Type B pancreatic cell (in vitro differentiated cells): Measurements from ENCODE around the gene ACSF3. TPM values are rescaled to one million over a fixed set of nuclear protein-coding genes. Genes with fewer than 3 reads are reported as not detected.
"Not testable (repeated sequence)": the region's sequence is repeated elsewhere in the genome, so short reads cannot be mapped to it uniquely, and the experiment has no call there.

ENCODE experiments used
- DNase-seq: peaks from one replicate; pipeline ENCODE4 v3.0.0; 2021; ENCODE audit warnings: mixed read lengths; ENCODE audit not compliant: unreplicated experiment; ENCODE audit errors: extremely low spot score
- H3K27ac Mint-ChIP-seq: 2 replicates; pipeline ENCODE4 v1.8.0; 2021; ENCODE audit warnings: mild to moderate bottlenecking, mixed read lengths
- H3K27me3 Mint-ChIP-seq: 2 replicates; pipeline ENCODE4 v1.8.0; 2021; ENCODE audit warnings: mixed read lengths
- H3K36me3 Mint-ChIP-seq: 2 replicates; pipeline ENCODE4 v1.8.0; 2021; ENCODE audit warnings: mixed read lengths
- H3K4me1 Mint-ChIP-seq: one replicate; pipeline ENCODE4 v1.8.0; 2021; ENCODE audit warnings: mixed read lengths; ENCODE audit not compliant: unreplicated experiment
- H3K4me3 Mint-ChIP-seq: 2 replicates; pipeline ENCODE4 v1.8.0; 2021; ENCODE audit warnings: mild to moderate bottlenecking, mixed read lengths
- H3K9me3 Mint-ChIP-seq: 2 replicates; pipeline ENCODE4 v1.8.0; 2021; ENCODE audit warnings: mixed read lengths
- CTCF ChIP-seq: fragments of 200-600 bp; sonication (generic); conservative IDR thresholded peaks from 2 replicates; pipeline ENCODE4 v1.5.0; 2021; ENCODE audit warnings: antibody characterized with exemption, mild to moderate bottlenecking
- total RNA-seq: library from RNA; stranded (reverse); gene quantifications from 2 replicates; pipeline ENCODE4 v1.2.1, GENCODE V29; 2021; ENCODE audit warnings: low replicate concordance

ACSF3 gene
- total RNA-seq, 1 donor from 2014 or later, result 29.0 TPM

GRCh38 chr16:89191033-89191900, 97.6 kb downstream of the ACSF3 start:
- no peaks in the 10 kb centered on the region for H3K9me3 Mint-ChIP-seq
- TF ChIP-seq CTCF, result no peak
- H3K4me1 Mint-ChIP-seq, result no peaks in the 10 kb centered on the region
- H3K27me3 Mint-ChIP-seq, result peaks cover 17% of the 10 kb centered on the region
- no peaks in the 10 kb centered on the region for H3K36me3 Mint-ChIP-seq
- peak overlapping the region; percentile 57 for H3K4me3 Mint-ChIP-seq
- DNase-seq, result no peak
- no peak overlapping the region for H3K27ac Mint-ChIP-seq

GRCh38 chr16:89191901-89192185, 98.2 kb downstream of the ACSF3 start:
- DNase-seq, result no peak
- Mint-ChIP-seq H3K27ac (no peak overlapping the region), H3K27me3 (peaks cover 17% of the 10 kb centered on the region), H3K4me1 (no peaks in the 10 kb centered on the region), H3K9me3 (no peaks in the 10 kb centered on the region), H3K4me3 (no peak overlapping the region), H3K36me3 (no peaks in the 10 kb centered on the region)
- TF ChIP-seq CTCF, result no peak

GRCh38 chr16:89192186-89192955, 98.7 kb downstream of the ACSF3 start:
- not testable (repeated sequence) for H3K36me3 Mint-ChIP-seq, H3K4me1 Mint-ChIP-seq, H3K27ac Mint-ChIP-seq, DNase-seq, H3K9me3 Mint-ChIP-seq, H3K4me3 Mint-ChIP-seq
- peaks cover 15% of the 10 kb centered on the region for H3K27me3 Mint-ChIP-seq

- H3K27ac Mint-ChIP-seq, result no peak overlapping the region
- no peaks in the 10 kb centered on the region for H3K4me1 Mint-ChIP-seq
- H3K27me3 Mint-ChIP-seq, result peaks cover 17% of the 10 kb centered on the region
- TF ChIP-seq CTCF, result no peak
- H3K9me3 Mint-ChIP-seq, result no peaks in the 10 kb centered on the region
- no peaks in the 10 kb centered on the region for H3K36me3 Mint-ChIP-seq
- DNase-seq, result no peak
- no peak overlapping the region for H3K4me3 Mint-ChIP-seq
These were observed 99.4 kb downstream of the ACSF3 start for GRCh38 chr16:89192956-89193575.

- Mint-ChIP-seq H3K4me1 (no peaks in the 10 kb centered on the region), H3K27ac (no peak overlapping the region), H3K36me3 (no peaks in the 10 kb centered on the region), H3K4me3 (no peak overlapping the region), H3K27me3 (peaks cover 19% of the 10 kb centered on the region), H3K9me3 (no peaks in the 10 kb centered on the region)
- no peak for TF ChIP-seq CTCF
- DNase-seq, result no peak
These were observed 100.1 kb downstream of the ACSF3 start for GRCh38 chr16:89193576-89194293.
